CD4-positive, alpha-beta T cell treated with Interleukin-4 for 1 hour (primary cell): ENCODE results near the gene MYCBPAP.

Source experiments
- DNase-seq, 2 donors: peaks; one replicate each; pipeline ENCODE4 v3.0.0-alpha.2; 2020 to 2022

Gene MYCBPAP

GRCh38 chr17:50520483-50520882 is 12.2 kb downstream of the MYCBPAP start:
- no peak for DNase-seq

DNA sequence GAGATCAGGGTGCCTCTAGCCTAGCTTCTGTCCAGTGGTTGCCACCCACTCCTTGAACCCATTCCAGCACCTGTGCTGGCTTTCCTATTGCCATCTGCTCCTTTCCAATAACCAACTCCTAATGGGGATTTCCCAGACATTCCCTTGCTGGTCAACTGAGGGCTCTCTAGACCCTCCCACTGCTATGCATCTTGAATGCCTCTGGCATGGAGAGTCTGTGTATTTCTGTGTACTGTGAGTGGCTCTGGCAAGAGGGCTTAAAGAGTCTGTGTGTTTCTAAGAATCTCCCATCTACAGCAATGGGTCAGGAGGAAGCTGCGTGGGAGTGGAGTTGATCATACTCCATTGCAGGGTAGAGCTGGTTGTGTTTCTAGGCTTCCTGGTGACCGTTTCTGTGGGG is 13.3 kb downstream of the MYCBPAP start:
- no peak for DNase-seq

DNA sequence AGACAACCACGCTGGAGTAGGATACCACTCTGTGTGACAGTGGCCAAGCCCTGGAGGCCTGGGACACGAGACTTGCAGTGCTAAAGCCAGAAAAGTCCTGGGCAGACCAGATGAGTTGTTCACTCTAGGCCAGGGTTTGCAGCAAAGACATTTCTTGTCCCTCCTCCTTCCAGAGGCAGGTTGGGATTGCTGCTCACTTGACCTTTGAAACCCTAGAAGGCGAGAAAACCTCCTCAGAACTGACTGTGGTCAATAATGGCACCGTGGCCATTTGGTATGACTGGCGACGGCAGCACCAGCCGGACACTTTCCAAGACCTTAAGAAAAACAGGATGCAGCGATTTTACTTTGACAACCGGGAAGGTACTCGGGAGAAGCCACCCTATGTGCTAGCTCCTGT is 14.5 kb downstream of the MYCBPAP start:
- DNase-seq = no peak

DNA sequence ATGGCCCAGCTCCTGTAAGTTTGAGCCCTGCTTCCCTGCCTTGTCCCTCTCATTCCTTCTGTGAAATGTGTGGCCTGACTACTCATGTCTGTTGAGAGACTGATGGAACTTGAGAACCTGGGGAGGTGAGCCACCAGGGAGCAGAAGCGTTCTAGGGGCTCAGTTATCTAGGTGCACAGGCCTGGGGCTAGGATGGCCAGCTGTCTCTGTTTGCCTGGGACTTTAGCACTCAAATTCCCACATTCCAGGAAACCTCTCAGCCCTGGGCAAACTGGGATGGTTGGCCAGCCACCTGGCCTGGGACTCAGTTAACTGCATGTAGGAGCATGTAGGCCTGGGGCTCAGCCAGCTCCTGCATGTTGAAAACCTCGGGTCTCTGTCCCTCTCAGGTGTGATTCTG is 15.0 kb downstream of the MYCBPAP start:
- DNase-seq = no peak

DNA sequence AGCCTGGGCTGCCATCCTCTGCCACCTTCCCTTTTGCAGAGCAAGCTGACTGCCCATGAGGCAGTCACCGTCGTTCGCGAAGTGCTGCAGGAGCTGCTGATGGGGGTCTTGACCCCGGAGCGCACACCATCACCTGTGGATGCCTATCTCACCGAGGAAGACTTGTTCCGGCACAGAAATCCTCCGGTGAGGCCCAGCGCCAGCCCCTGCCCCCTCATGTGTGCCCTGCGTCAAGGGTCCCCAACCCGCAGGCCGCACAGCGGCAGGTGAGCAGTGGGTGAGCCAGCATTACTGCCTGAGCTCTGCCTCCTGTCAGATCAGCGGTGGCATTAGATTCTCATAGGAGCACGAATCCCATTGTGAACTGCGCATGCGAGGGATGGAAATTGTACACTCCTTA is 16.6 kb downstream of the MYCBPAP start:
- DNase-seq = no peak

DNA sequence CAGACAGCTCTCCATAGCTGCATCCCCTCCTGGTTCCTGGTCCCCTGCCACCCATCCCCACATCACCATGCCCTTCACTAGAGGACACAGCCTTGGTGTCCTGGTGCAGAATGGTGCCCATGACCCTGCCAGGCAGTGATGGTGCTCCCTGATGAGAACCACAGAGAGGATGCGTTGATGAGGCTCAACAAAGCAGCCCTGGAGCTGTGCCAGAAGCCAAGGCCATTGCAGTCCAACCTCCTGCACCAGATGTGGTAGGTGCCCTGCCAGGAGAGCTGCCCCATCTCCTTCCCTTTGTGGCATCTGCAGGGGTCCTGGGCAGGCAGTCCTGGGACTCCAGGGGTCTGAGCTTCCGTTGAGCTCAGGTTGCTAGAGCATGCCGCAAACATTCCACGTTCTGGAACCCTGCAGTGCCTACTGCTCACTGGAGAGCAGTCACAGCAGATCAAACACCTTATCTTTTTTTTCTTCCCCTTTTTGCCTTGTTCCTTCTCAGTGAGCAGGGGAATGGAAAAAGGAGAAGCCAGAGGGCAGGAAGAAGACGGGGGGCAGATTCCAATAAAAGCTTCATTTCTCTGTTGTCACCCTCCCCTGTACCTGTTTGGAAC is 19.0 kb downstream of the MYCBPAP start:
- no peak for DNase-seq

- DNase-seq = no peak
Measured at GRCh38 chr17:50527949-50528474, 19.8 kb downstream of the MYCBPAP start.

GRCh38 chr17:50529849-50530248 is 21.6 kb downstream of the MYCBPAP start:
- DNase-seq = no peak

GRCh38 chr17:50531428-50532025 is 23.3 kb downstream of the MYCBPAP start:
- no peak for DNase-seq

GRCh38 chr17:50532452-50533024 is 24.3 kb downstream of the MYCBPAP start, which contains the start of gene EPN3:
Gene EPN3 (plus strand): TSS chr17:50532735. CDS start chr17:50536557, 3,822 bp downstream.
- DNase-seq = no peak

- DNase-seq = no peak
Measured at GRCh38 chr17:50533185-50533584, 24.9 kb downstream of the MYCBPAP start.

GRCh38 chr17:50533720-50534148 is 25.5 kb downstream of the MYCBPAP start:
- no peak for DNase-seq

DNA sequence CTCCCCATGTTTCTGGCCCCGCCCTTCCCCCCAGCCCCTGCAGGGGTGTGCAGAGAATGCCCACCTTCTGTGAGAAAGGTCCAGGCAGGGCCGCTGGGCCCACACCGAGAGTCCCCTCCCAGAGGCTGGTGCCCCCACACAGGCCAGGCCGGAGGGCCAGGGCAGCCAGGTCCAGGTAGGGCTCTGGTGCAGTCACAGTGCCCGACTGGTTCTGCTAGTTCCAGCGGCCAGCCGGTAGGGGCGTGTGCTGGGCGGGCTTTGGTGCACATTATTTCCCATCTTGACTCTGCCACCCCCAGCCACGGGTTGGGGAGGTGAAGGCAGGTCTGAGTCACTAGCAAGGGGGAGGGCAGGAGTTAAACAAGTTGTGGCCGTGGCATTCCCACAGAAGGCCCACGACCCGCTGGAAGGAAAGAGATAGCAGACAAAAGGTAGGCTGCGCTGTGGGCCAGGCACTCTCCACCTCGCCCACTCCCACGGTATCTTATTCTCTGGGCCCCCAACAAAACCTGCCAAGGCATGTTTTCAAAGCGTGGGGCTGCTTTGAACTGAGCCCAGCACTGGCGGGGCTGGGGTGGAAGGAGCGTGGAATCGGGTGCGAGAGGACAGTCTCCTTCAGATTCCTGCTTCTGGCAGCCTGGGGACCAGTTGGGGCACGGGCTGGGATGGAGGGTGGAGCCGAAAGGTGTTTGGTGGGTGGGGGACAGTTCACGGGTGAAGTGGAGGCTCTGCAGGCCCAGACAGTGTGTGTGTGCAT is 26.2 kb downstream of the MYCBPAP start:
- no peak for DNase-seq

DNA sequence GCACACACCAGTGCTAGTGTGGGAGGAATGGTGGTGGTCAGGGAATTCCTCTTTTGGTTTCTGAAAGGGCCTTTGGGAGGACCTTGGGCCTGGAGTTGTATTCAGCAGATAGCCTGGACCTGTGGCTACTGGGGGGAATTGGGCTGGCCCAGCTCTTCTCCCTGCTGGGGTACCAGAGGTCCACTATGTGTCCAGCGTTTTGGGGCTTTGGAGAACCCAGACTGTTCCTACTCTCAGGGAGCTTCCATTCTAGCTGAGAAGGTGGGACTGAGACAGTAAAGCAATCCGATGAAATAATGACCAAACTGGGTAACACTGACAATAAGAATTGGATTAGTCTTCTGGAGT is 26.7 kb downstream of the MYCBPAP start:
- DNase-seq = no peak

- no peak for DNase-seq
Measured at GRCh38 chr17:50535407-50535806, 27.2 kb downstream of the MYCBPAP start.

GRCh38 chr17:50536683-50537646 is 28.7 kb downstream of the MYCBPAP start:
- DNase-seq = no peak

DNA sequence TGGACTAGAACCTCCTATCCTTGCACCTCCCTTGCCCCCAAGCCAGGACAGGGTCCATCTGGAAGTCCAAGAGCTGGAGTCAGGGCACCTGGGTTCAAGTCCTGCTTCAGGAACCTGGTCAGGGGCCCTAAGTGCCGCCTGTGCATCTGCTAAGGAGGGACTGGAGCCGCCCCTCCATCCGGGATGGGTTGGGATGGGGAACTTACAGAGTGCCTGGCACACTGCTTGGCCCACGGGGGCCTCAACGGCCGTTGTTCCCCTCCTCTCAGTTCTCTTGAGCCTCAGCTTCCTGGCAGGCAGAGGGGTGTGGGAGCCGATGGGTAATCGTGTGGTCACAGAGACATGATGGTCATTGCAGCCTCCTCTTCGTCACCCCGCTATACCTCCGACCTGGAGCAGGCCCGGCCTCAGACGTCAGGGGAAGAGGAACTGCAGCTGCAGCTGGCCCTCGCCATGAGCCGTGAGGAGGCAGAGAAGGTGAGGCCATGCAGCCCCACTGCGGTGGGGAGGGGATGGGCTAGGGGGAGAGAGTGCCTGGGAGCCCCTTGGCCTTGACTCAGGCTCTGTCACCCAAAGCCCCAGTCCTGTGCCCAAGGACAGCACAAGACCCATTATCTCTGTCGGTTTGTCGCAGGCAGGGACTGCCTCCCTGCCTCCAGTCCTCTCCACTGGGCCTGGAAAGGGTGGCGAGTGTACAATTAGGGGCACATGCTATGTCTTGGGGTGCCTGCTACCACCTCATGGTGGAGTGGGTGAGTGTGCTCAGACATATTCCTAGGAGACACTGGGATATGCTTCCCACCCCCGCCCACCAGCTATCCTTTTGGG is 29.7 kb downstream of the MYCBPAP start:
- DNase-seq = no peak

DNA sequence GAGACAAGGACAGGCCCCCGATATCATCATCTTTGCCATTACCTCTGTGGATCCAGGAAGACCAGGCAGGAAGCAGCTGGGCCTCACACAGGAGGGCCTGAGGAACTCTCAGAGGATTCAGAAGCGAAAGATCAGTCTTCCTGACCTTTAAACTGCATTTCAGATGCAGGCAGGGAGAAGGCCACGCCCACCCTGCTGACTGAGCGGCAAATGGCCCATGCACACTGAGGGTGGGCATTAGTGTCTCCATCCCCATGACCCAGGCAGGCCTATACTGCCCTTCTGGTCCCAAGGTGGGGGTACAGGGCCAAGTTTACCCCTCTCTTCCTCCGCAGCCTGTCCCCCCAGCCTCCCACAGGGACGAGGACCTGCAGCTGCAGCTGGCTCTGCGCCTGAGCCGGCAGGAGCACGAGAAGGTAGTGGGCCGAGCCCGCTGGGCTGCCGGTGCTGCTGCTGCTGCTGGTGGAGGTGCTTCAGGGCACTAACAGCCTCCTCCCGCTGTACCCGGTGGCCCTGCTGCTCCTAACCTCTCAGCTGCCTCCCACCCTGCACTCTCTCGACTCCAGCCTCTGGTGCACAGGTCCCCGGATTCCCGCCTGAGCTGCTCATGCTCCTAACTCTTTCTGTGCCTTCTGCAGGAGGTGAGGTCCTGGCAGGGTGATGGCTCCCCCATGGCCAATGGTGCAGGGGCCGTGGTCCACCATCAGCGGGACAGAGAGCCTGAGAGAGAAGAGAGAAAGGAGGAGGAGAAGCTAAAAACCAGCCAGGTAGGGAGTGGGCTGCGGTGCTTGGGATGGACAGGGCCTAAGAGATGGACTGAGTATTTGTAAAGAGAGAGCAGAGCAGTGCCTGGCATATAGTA is 30.5 kb downstream of the MYCBPAP start:
- no peak for DNase-seq

GRCh38 chr17:50539762-50540559 is 31.7 kb downstream of the MYCBPAP start:
- DNase-seq = no peak
